Measurements from ENCODE around the gene FSTL3.

GRCh38 chr19:694481-695351 is 18.5 kb downstream of the FSTL3 start:
- TF ChIP-seq CTCF (IDR thresholded peaks at IDR 0.05 in 4 of 5, conservative IDR thresholded peaks at IDR 0.05 in 1 of 5) (no peak), POLR2A (IDR thresholded peaks at IDR 0.05) (no peak)
